ENCODE measurements around the gene EID2.
A peak's percentile ranks its signal among the peaks of the same experiment; 100 is the strongest.

- TF ChIP-seq POLR2AphosphoS5 (IDR thresholded peaks at IDR 0.05; ENCODE audit: low read depth, low read length) (peak; percentile 63; the same call in 1 of the 2 replicates), POLR2A (IDR thresholded peaks at IDR 0.05; ENCODE audit: low read depth, low read length) (peak; percentile 46; the same call in 1 of the 2 replicates), TAF1 (IDR thresholded peaks at IDR 0.05; ENCODE audit: borderline replicate concordance, low read depth, low read length) (no peak)
Measured at GRCh38 chr19:39492225-39492624, 47.7 kb downstream of the EID2 start.

Data from GM12892 (cell line).